Naive thymus-derived CD8-positive, alpha-beta T cell (primary cell): ENCODE data around the gene NAT9. TPM values are rescaled to one million over a fixed set of nuclear protein-coding genes. Genes with fewer than 3 reads are reported as not detected.

Source experiments
- ATAC-seq, 2 donors: fragments of 150-1000 bp; cut with Tn5 transposase in 1 of 2; sonication (Bioruptor Pico), chemical (Tn5 transposase) in 1 of 2; 1 replicate in 1 of 2; 2 replicates in 1 of 2; pipeline ENCODE4 v1.10.0; 2021; ENCODE audit warnings: mild to moderate bottlenecking in 2 of 2, moderate library complexity in 2 of 2
- POLR2A ChIA-PET: fragments of 350-600 bp; sonication (Branson Sonifier 250); formaldehyde crosslinking; loops from one replicate; lab custom pipeline; 2021; ENCODE audit warnings: antibody characterized with exemption; lab: Charles Lee
- DNase-seq, 10 donors: peaks; one replicate each; pipeline versions ENCODE4 v3.0.0 to v3.0.0-alpha.2; 2020 to 2022
- H3K27ac Mint-ChIP-seq, 10 donors: one replicate each; pipeline ENCODE4 v1.8.0; 2020 to 2022; ENCODE audit warnings: mild to moderate bottlenecking in 10 of 10, mixed read lengths in 10 of 10, moderate library complexity in 4 of 10, inconsistent platforms in 1 of 10
- H3K27me3 Mint-ChIP-seq, 5 donors: one replicate each; pipeline ENCODE4 v1.8.0; 2021 to 2022; ENCODE audit warnings: mixed read lengths in 5 of 5
- H3K36me3 Mint-ChIP-seq, 3 donors: one replicate each; pipeline ENCODE4 v1.8.0; 2020 to 2022; ENCODE audit warnings: mixed read lengths in 3 of 3, mild to moderate bottlenecking in 2 of 3, inconsistent platforms in 1 of 3
- H3K4me1 Mint-ChIP-seq, 4 donors: one replicate each; pipeline ENCODE4 v1.8.0; 2021 to 2022; ENCODE audit warnings: mixed read lengths in 4 of 4
- H3K4me3 Mint-ChIP-seq, 10 donors: one replicate each; pipeline ENCODE4 v1.8.0; 2020 to 2022; ENCODE audit warnings: mild to moderate bottlenecking in 10 of 10, mixed read lengths in 10 of 10, moderate library complexity in 6 of 10, inconsistent platforms in 1 of 10
- H3K9me3 Mint-ChIP-seq, 9 donors: one replicate each; pipeline ENCODE4 v1.8.0; 2020 to 2022; ENCODE audit warnings: mixed read lengths in 9 of 9, mild to moderate bottlenecking in 3 of 9, inconsistent platforms in 1 of 9, moderate library complexity in 1 of 9
- polyA plus RNA-seq, 3 donors: library from polyadenylated mRNA; unstranded; fragments of 300-500 nt; fragmentation: Illumina TruSeq; gene quantifications; one replicate each; pipeline ENCODE4 v1.2.3, GENCODE V29; 2021
- total RNA-seq, 8 experiments: library from RNA in 2 of 8; stranded (reverse) in 2 of 8; gene quantifications; one replicate each; pipeline ENCODE4 v1.2.3 and lab custom pipeline; 2021 to 2026

NAT9 gene
- total and polyA plus RNA-seq, 5 experiments from 2014 or later: 9.8 to 71.5 (median 28.3) TPM

DNA sequence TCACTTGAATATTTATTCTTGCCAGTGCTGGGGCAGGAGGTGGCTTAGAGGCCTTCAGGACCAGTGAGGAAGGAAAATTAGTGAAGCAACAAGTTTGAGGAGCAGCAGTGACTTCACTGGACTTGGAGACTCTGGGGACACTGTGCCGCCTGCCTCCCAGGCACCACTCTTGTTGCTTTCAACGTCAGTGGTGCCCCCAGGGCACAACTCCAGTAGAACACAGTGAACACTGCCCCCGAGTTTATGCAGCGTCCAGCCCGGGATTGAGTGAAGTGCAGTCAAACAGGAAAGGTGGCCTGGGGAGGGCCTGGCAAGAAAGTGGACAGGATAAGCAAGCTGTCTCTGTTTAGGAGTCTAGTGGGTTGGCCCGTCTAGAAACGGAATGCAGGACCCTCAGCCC is 24.4 kb upstream of the NAT9 start:
- H3K27me3 Mint-ChIP-seq: no peaks in the 10 kb centered on the region
- DNase-seq (no peak), ATAC-seq (no peak)
- peaks cover 2 to 6% (median 3%) of the 10 kb centered on the region in 4 donors for H3K4me1 Mint-ChIP-seq
- no peak overlapping the region for H3K4me3 Mint-ChIP-seq
- H3K9me3 Mint-ChIP-seq: no peaks in the 10 kb centered on the region
- POLR2A ChIA-PET: no interaction called here
- H3K27ac Mint-ChIP-seq: no peak overlapping the region
- peaks cover 4 to 79% (median 25%) of the 10 kb centered on the region in 3 donors for H3K36me3 Mint-ChIP-seq

DNA sequence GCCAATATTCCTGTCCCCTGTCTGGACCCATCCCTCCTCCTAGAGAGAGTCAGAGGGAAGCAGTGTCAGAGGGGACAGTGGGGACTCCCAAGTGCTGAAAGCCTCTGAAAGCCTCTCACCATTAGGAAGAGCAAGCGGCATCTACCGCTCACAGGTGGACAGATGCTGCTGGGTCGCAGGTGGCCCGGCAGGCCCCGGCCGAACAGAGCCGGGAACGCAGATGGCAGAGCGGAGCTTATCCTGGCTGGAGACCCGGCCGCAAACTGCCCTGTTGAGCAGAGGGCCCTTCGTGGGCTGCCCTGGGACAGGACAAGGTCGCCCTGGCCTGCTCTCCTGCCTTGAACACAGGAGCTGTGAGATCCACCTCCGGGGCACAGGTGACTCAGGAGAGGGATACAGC is 23.0 kb upstream of the NAT9 start:
- POLR2A ChIA-PET: no interaction called here
- H3K4me3 Mint-ChIP-seq: no peak overlapping the region
- DNase-seq (no peak), ATAC-seq (no peak)
- H3K9me3 Mint-ChIP-seq: no peaks in the 10 kb centered on the region
- H3K27ac Mint-ChIP-seq: no peak overlapping the region
- peaks cover 2 to 7% (median 4%) of the 10 kb centered on the region in 4 donors for H3K4me1 Mint-ChIP-seq
- peaks cover 4 to 83% (median 31%) of the 10 kb centered on the region in 3 donors for H3K36me3 Mint-ChIP-seq
- no peaks in the 10 kb centered on the region for H3K27me3 Mint-ChIP-seq

DNA sequence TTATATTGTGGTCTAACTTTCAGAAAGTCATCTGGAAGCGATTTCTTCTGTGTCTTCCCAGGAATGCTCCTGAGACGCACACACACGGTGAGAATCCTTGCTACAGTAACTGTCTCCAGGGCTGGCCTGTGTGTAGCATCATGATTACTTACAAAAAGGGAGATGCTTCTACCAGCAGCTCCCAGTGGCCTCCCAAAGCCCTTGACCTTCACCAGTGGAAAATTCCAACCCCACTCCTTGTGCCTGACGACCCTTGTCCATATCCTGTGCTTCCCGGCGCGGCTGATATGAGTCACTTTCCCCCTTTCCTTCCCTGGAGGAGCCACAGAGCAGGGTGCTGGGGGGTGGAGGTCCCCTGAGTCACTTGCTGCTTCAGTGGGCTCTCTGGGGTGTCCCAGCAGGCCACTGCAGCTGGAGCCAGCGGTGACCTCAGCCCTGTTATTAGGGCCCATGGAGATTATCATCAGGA is 22.1 kb upstream of the NAT9 start:
- no peak overlapping the region for H3K27ac Mint-ChIP-seq
- no peaks in the 10 kb centered on the region for H3K27me3 Mint-ChIP-seq
- no peak for ATAC-seq
- no peak overlapping the region for H3K4me3 Mint-ChIP-seq
- H3K4me1 Mint-ChIP-seq: peaks cover 2 to 7% (median 4%) of the 10 kb centered on the region in 4 donors
- POLR2A ChIA-PET: no interaction called here
- no peak for DNase-seq
- H3K36me3 Mint-ChIP-seq: peaks cover 0 to 81% (median 32%) of the 10 kb centered on the region in 3 donors
- H3K9me3 Mint-ChIP-seq: no peaks in the 10 kb centered on the region

DNA sequence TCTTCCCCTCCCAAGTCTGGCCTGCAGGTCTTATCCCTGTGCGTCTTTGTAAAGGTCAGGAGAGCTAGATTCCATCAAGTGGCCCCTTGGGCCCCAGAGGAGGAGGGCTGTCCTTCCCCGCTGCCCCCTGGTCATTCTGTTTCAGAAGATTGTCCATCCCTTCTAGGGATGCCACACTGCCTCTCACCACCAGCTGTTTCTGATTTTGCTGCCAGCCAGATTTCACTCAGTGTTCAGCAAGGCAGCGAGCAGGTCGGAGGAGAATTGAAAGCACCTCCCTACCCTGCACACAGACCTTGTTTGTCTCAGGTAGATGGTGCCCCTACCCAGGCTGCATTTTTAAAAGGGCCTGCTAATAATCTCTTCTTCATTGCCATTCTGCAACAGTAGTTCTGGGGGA is 21.7 kb upstream of the NAT9 start:
- H3K27me3 Mint-ChIP-seq: no peaks in the 10 kb centered on the region
- peaks cover 2 to 7% (median 4%) of the 10 kb centered on the region in 4 donors for H3K4me1 Mint-ChIP-seq
- no peak overlapping the region for H3K4me3 Mint-ChIP-seq
- no peaks in the 10 kb centered on the region for H3K9me3 Mint-ChIP-seq
- H3K27ac Mint-ChIP-seq: no peak overlapping the region
- ATAC-seq (no peak), DNase-seq (no peak)
- POLR2A ChIA-PET: no interaction called here
- peaks cover 0 to 81% (median 35%) of the 10 kb centered on the region in 3 donors for H3K36me3 Mint-ChIP-seq

DNA sequence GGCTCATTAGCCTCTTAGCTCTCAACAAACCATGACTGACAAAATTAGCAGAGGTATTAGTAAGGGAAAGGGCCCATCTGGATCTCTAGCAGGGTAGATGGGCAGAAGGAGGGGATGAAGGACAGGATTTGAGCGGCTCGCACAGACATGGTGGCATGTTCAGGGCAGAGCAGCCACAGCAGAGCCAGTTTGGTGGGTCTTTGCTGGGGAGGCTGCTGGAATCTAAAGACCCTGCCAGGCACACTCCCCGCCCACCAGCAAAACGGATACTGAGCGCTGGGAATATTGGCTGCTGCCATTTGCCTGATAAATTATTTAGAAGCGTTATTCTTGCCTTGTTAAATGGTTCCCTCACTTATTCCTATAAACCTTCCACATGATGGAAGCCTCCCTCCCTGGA is 20.7 kb upstream of the NAT9 start:
- Mint-ChIP-seq H3K27me3 (no peaks in the 10 kb centered on the region), H3K36me3 (peaks cover 0 to 74% (median 35%) of the 10 kb centered on the region in 3 donors), H3K9me3 (no peaks in the 10 kb centered on the region), H3K4me1 (peaks cover 2 to 7% (median 5%) of the 10 kb centered on the region in 4 donors), H3K4me3 (no peak overlapping the region), H3K27ac (no peak overlapping the region)
- DNase-seq: no peak
- POLR2A ChIA-PET: no interaction called here
- ATAC-seq: no peak

DNA sequence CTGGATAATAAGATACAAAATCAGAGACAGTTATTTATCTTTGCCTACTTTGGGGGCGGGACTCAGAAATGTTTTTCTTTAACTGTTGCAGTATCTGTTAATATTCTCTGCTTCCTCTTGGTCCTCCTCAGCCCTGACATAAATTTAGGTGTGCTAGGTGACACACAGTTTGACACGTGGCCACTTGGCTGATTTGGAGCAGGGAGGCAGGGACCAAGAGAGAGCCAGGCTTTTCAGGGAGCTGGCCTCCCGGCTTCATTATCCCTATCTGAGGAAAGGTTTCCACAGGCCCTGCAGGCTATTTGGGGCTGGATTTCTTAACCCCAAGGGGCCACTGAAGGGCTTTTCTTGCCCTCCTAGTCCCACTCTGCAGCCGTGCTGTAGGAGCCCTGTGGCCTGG is 20.1 kb upstream of the NAT9 start:
- peaks cover 7 to 12% (median 10%) of the 10 kb centered on the region in 4 donors for H3K4me1 Mint-ChIP-seq
- no peak overlapping the region for H3K27ac Mint-ChIP-seq
- POLR2A ChIA-PET: no interaction called here
- H3K4me3 Mint-ChIP-seq: no peak overlapping the region
- ATAC-seq (no peak), DNase-seq (no peak)
- H3K27me3 Mint-ChIP-seq: no peaks in the 10 kb centered on the region
- no peaks in the 10 kb centered on the region for H3K9me3 Mint-ChIP-seq
- peaks cover 0 to 73% (median 37%) of the 10 kb centered on the region in 3 donors for H3K36me3 Mint-ChIP-seq

DNA sequence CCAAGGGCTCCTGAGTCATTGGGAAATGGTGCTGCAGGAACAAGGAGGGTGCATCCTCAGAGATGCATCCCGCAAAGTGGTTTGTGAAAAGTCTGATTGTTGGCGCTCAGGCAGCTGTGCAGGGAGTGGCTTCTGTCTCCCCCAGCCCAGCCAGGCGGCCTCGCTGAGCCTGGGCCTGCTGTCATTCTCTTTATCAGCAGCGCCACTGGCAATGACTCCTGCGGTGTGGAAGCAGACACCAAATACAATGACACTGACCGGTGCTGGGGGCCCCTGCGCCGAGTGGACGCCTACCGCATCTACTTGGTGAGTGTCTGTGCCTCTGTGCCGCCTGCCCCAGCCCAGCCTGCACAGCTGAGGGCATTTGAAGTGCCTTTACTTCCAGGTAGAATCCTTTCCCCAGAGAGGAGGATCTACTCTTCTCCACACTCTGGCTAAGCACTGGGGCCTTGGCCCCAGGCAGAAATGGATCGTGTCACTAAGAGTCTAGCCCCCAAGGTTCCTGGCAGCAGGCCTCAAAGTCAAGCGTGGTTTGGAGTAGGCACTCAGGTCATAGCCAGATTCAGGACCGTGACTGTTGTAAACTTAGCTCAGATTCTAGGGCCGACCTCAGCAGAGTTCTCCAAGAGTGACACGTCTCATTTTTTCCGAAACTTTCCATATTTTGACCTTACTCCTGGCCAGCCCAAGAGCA is 19.3 kb upstream of the NAT9 start:
- Mint-ChIP-seq H3K36me3 (peaks cover 0 to 74% (median 36%) of the 10 kb centered on the region in 3 donors), H3K4me3 (no peak overlapping the region), H3K27me3 (no peaks in the 10 kb centered on the region), H3K4me1 (peaks cover 13 to 20% (median 15%) of the 10 kb centered on the region in 4 donors), H3K27ac (no peak overlapping the region), H3K9me3 (no peaks in the 10 kb centered on the region)
- DNase-seq: no peak
- ATAC-seq: no peak
- POLR2A ChIA-PET: no interaction called here

DNA sequence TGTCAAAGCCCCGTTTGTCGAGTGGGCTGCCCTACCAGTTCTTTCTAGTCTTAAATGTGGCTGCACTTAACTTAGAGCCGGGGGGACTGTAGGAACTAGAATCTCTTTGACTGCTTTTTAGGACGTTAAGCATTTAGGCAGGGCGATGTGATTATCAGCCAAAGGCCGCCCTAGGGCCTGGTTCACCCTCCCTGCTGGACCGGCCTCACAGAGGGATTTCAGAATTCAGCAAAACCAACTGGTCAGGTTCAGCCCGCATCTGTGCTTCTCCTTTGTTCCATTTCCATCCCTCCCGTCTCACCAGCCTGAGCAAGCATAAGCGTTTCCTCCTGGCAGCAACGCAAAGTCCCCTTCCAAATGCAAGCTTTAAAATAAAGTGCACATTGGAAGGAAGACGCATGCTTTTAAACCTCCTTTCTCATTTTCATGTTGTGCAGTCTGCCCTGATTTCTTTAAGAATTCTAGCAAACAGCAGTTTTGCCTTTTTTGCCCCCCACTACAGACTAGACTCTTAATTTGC is 16.5 kb upstream of the NAT9 start:
- no peak for ATAC-seq
- peaks cover 0 to 55% (median 23%) of the 10 kb centered on the region in 3 donors for H3K36me3 Mint-ChIP-seq
- POLR2A ChIA-PET: interaction anchor here (0.8 kb wide), 1 partner anchor 13 kb away, joined by 3 read pairs; no protein-coding TSS in a partner anchor
- H3K27me3 Mint-ChIP-seq: no peaks in the 10 kb centered on the region
- peak overlapping the region in 1 of 10 donors; percentile 36 for H3K27ac Mint-ChIP-seq
- no peaks in the 10 kb centered on the region for H3K9me3 Mint-ChIP-seq
- DNase-seq: no peak
- no peak overlapping the region for H3K4me3 Mint-ChIP-seq
- peaks cover 14 to 36% (median 29%) of the 10 kb centered on the region in 4 donors for H3K4me1 Mint-ChIP-seq

DNA sequence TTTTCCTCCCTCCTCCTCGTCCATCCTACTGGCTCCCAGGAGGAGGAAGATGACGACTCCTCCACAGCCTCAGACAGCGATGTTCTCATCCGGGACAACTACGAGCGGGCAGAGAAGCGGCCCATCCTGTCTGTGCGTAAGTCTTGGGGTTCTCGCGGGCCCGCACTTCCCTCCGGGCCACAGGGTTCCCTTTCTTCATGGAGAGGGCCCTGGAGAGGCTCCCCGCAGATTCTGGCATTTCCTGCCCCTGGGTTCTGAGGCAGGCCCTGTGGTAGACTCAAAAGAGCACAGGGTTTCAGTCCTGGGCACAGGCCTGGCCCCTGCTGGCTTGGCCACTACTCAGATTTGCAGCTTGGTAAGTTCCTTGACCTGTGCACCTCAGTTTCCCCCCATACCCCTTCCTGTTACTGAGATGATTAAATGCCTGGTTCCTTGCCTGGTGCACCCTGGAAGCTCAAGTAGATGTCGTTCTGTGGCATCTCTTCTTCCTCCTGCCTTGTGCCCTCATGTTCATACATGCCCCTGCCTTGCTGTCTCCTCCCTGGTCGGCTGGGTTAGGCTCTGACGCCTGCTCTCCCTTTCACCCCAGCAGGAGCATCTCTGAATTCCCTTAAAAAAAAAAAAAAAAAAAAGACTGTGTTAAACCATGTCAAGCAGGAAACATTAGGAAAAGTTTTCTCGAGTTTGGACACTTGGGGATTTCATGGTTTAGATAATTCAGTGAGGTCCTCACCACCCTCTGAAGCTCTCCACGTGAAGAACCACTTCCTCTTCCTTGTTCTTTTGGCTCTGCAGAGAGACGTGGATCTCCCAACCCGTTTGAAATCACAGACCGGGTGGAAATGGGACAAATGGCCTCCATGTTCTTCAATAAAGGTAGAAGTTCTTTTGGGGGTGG is 14.3 kb upstream of the NAT9 start:
- no peak for DNase-seq
- H3K36me3 Mint-ChIP-seq: peaks cover 0 to 43% (median 16%) of the 10 kb centered on the region in 3 donors

DNA sequence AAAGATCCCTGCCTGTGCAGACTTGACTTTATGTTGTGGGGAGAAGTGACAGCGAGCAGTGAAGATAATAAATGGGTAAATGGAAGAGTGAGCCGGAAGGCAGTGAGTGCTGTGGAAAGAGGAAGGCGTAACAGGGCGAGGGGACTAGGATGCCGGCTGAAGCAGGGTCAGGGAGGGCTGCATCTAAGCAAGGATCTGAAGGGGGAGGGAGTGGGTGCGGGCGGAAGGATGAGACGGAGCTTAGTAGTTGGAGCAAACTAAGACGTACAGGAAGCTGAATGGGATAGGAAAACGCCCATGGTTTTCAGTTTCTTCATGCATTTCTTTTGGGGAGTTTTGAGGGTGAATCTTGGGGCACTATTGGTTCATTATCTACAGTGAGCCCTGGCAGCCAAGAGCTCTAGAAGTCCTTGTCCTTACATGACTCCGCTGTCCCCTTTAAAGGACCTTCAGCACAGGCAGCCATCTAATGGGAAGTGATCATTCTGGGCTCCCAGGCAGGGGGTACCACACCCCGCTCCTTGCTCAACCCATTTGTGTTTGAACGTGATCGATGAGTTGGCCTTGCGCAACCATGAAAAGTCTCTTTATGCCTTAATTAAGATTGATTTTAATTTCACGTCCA is 10.4 kb upstream of the NAT9 start:
- Mint-ChIP-seq H3K27me3 (no peaks in the 10 kb centered on the region), H3K27ac (peak overlapping the region; percentile 36 to 95 (median 88)), H3K36me3 (peaks cover 0 to 31% (median 4%) of the 10 kb centered on the region in 3 donors), H3K4me1 (peaks cover 31 to 72% (median 62%) of the 10 kb centered on the region in 4 donors), H3K9me3 (no peaks in the 10 kb centered on the region), H3K4me3 (peak overlapping the region; percentile 4 to 74 (median 46))
- POLR2A ChIA-PET: interaction anchor here (2.2 kb wide), 1 partner anchor 10 kb away, joined by 8 read pairs; the partner anchor contains the start of gene NAT9
- DNase-seq (peak in 1 of 10 donors; percentile 19), ATAC-seq (peak in 1 of 2 donors; percentile 47)

More for the DNA sequence above, 14.3 kb upstream of the NAT9 start:
- Mint-ChIP-seq H3K27ac (peak overlapping the region; percentile 53 to 85 (median 74)), H3K4me3 (peak overlapping the region in 9 of 10 donors; percentile 19 to 73 (median 62)), H3K9me3 (no peaks in the 10 kb centered on the region), H3K27me3 (no peaks in the 10 kb centered on the region), H3K4me1 (peaks cover 18 to 50% (median 38%) of the 10 kb centered on the region in 4 donors)
- POLR2A ChIA-PET: interaction anchor here (0.7 to 2.7 kb wide), 21 partner anchors 9 to 397 kb away, joined by 3 to 23 read pairs (median 6); partner anchors contain the start of genes FDXR, NAT9 and NHERF1
- peak; percentile 23 to 45 for ATAC-seq

DNA sequence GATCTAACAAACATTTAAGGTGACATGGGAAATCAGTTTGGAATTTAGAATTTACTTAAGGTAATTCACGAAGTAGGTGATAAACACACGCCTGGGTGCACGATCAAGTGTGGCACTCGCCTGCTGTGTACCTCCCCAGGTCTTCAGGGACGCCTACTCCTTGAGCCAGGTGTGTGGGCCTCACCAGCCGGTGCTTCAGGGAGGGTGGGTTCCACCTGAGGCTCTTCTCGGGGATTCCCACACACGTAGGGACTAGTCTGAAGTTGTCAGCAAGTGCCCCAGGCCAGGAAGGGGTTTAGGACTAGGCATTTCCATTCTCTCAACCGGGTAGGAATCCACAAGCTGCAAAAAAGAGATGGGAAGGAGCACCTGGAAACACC is 9.8 kb upstream of the NAT9 start:
- POLR2A ChIA-PET: interaction anchor here (1.0 to 1.1 kb wide), 2 partner anchors 11 to 37 kb away, joined by 4 read pairs; no protein-coding TSS in a partner anchor
- DNase-seq: no peak
- ATAC-seq: peak in 1 of 2 donors; percentile 29
- Mint-ChIP-seq H3K27me3 (no peaks in the 10 kb centered on the region), H3K36me3 (peaks cover 0 to 29% (median 3%) of the 10 kb centered on the region in 3 donors), H3K4me1 (peaks cover 29 to 74% (median 63%) of the 10 kb centered on the region in 4 donors), H3K9me3 (no peaks in the 10 kb centered on the region), H3K27ac (peak overlapping the region; percentile 56 to 95 (median 88)), H3K4me3 (peak overlapping the region in 8 of 10 donors; percentile 4 to 74 (median 53))
